Measurements from ENCODE around the gene MACROD2.

MACROD2 gene

DNA sequence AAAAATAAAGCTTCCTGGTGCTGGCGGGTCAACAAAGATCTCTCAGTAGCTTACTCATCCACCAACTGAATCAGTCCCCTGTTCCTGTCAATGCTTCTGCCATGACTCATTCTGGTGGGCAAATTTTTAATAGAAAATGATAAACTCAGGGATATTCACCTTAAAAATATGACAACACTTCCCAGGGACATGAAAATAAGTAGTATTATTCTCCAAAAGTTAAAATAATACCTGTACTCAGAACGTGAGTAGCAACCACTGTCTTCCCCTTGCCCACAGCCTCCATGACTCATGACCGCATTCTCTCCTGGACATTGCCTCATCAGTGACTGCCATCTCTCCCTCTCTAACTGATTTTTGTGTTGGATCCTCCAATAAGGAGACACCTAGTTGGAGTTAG, 2025.7 kb downstream of the MACROD2 start:
- no peak for DNase-seq

DNA sequence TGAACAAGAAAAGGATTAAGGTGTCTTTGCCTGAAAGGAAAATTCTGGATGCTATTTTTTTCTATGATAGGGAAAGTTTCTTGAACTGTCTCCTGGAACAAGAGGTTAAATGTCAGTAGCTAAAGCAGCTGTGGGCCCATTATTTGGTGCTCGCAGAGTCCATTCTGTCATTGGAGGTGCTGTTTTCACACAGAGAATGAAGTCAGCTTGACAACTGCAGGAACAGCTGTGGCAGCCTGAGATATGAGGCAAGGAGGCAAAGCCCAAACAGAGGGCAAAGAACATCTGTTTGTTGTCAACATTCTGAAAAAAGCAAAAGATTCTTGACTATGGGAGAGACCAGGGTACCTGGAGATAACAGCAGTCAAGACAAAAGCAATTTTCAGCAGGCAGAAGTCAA, 2029.8 kb downstream of the MACROD2 start:
- no peak for DNase-seq

DNA sequence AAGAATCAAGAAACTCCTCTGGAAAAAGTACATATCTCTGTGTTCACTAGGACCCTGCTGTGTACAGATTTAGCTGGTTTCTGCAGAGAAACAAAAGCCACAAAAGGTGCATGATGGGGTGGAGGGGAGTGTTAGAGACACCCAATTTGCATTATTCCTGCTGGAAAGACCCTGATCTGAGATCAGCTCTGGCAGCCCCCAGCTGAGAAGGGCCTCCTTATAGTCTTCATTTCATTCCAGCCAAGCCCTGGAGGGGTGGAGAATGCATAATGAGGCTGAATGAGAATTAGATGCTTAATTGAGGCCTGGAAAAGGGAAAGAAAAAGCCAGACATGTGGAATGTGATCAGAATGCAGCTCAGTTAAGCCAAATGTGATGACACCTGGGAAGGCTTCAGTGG, 2032.4 kb downstream of the MACROD2 start:
- DNase-seq: no peak

DNA sequence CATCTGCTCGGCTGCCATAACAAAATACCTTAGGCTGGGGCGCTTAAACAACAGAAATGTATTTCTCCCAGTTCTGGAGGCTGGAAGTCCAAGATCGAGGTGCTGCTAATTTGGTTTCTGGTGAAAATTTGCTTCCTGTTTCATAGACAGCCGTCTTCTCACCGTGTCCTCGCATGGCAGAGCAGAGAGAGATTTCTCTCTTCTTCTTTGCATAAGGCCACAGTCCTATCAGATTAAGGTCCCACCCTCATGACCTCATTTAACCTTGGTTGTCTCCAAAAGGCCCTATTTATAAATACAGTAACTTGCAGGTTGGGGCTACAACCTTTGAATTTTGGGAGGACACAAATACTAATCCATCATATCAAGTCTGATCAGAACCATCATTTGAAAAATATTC, 2033.6 kb downstream of the MACROD2 start:
- no peak for DNase-seq

DNA sequence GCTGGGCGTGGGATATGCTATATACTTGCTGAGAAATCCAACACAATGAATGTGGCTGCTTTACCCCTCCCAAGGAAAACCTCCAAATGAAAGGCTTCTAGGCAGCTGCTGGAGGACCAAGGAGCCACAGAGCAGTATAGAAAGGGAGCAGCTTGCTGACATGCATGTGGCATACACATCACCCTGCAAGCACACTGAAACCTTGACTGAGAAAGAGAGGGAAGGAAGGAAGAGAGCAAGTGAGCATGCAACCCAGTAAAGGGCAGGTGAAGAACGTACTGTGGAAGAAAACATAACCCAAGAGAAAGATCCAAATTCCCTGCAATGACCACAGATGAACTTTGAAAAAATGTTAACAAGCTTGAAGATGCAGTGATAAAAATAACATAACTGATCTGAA, 2034.9 kb downstream of the MACROD2 start:
- no peak for DNase-seq

DNA sequence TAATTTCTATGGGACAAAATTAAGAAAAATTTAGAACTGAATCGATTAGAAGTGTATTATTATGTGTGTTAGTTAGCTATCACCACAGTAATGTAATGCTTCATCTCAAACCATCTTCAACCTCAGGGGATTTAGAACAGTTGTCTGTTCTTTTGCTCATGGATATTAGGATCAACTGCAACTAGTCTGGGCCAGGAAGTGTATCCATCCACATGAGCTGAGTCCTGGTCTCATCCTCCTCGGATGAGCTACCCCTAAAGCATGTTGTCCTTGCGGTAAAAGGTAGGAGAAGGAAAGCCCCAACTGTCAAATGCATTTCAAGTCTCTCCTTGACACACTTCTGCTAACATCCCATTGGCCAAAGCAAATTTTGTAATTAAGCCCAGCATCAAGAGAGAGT, 2040.3 kb downstream of the MACROD2 start:
- no peak for DNase-seq

DNA sequence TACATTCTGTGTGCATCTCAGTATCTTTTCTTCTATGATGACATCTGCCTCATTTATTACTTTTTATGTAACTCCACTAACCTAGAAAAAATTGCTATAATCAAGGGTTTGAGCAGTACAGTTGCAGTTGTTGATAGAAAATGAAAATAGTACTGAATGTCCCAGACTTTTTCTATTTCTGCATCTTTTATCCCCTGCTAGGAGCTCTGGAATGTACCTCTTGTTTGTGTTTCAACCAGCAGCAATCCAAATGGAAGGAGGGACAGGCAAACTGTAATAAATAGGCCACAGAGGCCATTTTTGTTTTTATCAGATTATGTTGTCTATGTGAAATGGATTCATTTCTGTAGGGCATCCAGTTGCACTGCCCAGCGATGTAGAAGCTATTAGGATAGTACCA, 2041.0 kb downstream of the MACROD2 start:
- no peak for DNase-seq

DNA sequence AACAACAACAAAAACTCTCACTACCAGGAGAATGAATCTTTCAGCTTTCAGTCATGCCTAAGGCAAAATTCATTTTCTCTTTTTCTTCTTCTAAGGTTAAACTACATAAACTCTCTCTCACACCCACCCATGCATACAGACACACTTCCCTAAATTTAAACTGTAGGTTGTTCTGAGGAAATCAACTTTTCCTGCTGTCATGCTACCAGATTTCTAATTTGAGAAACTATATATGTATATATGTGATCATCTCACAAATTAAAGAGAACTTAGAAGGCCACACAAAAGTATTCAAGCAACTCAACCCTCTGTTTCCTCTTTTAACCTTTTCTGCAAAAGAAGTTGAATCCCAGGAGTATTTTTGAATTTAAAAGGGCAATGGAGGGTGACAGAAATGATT, 2045.4 kb downstream of the MACROD2 start:
- DNase-seq: peak; percentile 52 to 76 (median 64)

DNA sequence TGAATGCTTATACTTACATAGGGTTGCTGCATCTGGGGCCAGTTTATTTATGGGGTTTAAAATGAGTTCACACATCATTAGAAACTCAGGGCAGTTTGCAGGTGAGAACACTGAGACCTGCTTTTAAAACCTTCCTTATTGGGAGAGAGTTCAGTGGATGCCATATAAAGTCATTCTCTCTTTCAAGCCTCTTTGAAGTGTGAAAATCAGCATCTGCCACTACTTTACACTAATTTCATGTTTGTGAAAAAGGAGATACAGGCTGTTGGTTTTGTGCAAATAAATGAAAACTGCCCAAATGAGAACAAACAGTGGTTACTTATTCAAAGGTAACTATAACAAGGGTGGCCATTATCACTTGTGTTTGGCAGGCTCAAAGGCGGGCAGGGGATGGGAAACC, 2047.4 kb downstream of the MACROD2 start:
- no peak for DNase-seq

DNA sequence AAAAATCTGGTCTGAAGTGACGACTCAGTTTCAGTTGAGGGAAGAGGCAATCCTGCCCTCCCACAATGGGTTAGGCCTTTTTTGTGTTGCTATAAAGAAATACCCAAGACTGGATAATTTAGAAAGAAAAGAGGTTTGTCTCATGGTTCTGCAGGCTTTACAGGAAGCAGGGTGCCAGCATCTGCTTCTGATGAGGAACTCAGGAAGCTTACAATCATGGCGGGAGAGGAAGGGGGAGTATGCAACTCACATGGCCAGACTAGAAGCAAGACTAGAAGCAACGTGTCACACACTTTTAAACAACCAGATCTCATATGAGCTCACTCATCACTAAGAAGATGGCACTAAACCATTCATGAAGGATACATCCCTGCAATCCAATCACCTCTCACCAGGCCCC, 2048.6 kb downstream of the MACROD2 start:
- no peak for DNase-seq

DNA sequence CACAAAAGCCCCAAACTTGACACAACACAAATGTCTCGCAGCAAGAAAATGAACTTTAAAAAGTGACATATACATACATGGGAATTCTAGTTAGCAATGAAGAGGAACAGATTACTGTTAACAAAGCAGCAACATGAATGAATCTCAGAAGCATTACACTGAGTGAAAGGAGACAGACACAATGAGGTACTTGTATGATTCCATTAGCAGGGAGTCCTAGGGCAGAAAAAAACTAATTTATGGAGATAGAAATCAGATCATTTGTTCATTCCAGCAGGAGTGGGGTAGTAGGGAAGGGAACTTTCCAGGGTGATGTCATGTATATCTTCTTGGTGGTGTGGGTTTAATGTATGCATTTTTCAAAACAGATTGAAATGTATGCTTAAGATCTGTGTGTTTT, 2053.6 kb downstream of the MACROD2 start:
- no peak for DNase-seq

DNA sequence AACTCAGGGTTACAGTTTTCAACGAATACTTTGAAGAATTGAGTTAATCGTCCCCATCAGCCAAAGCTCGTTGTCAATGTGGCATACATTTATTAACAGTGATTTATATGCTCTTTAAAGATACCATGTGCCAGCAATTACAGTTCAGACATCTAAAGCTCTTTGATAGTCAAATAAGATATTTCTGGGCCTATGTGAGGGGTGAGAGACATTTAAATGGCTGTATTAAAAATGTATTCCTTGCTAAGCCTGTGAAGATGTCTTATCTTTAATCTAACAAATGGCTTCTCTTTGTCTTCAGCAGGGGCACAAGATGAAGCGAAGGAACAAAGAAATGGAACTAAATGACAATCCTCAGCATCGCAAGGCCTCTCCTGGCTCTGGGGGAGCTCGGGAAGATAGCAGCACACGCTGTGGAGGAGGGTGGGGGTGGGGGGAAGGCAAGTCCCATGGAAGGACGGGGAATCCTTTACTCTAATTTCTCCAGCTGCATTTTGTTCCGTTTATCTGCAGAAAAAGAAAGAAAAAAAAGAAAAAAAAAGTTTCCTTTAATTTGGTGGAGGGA, 2054.3 kb downstream of the MACROD2 start:
- no peak for DNase-seq

DNA sequence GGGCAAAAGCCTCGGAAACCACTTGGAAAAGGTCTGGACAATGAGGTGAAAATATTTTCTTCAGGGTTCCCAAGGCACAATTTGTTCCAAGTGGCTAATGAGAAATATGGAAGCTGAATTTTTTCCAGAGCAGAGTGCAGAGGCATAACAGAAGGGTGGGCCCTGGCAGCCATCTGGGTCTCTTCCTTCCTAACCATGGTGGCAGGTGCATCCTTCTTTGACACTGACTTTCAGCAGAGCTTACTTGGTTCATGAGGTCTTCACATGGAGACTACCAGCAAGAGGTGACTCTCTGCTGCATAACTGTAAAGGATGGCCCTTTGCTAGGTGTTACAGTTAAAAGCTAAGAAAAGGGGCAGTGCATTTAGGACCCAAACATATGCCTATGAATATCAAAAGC, 2055.1 kb downstream of the MACROD2 start:
- no peak for DNase-seq

DNA sequence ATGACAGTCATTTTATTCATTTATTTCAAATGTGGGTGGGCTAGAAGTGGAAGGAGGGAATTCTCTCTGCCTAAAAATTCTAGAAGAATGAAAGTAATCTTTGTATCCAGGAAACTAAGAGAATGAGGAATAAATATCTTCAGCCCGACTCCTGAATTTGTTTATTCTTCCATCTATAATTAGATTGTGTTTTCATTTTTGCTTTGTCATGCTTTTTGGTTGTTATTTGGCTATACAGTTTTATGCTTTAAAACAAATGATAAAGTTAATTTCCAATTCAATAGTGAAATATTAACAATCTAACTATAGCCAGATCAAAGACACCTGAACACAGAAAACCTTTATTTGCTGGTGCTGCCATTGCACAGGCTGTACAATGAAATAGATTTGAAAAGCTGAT, 2056.7 kb downstream of the MACROD2 start:
- no peak for DNase-seq

DNA sequence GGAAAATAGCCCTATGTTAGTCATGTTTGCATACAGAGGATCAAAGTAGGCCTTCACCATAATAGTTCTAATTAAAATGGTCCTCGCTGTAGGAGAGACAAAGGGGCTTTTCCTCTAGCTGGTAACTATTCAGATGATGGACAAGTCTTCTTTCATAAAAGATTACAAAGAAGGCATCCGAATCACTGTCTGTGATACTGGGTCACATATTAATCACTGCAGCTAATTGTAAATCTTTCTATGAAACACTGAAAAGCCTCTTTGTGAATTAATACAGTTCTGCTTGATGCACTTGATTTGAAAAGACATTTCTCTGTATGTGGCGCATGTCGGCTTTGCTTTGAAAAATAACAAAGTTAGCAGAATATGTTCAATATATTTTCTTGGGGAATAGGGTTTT, 2057.1 kb downstream of the MACROD2 start:
- no peak for DNase-seq

DNA sequence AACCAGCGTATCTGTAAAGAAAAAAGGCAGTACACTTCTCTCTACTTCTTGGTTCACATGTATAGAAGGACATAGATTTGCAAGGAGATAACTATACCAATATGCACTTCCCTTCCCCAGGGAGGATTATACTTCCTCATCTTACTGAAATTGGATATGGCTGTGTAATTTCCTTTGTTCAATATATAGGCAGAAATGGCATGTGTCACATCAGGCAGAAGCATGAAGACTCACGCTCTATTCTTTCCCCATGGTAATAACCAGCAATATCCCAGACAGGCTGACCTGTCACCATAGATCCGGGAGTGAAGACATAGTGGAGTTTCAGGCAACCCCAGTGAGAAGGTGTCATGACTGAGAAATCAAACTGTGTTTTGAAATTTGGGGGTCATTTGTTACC, 2059.7 kb downstream of the MACROD2 start:
- DNase-seq: peak; percentile 49 to 70 (median 63)

DNA sequence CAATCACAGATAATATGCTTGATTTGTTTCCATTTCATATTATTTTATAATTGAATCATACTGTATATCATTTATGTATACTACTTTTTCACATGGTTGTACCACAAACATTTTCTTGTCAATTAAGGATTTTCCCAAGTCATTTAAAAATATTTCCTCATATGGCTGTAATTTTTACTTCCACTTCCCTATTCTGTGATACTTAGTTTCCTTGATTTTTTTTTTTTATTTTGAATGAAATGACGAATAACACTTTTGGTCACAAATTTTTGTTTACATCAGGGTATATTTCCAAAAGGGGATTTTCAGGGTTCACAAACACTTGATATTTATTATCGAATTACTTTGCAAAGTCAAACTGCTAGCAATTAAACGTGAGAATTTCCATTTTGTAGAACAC, 2062.3 kb downstream of the MACROD2 start:
- DNase-seq: peak; percentile 10 to 80 (median 77)

DNA sequence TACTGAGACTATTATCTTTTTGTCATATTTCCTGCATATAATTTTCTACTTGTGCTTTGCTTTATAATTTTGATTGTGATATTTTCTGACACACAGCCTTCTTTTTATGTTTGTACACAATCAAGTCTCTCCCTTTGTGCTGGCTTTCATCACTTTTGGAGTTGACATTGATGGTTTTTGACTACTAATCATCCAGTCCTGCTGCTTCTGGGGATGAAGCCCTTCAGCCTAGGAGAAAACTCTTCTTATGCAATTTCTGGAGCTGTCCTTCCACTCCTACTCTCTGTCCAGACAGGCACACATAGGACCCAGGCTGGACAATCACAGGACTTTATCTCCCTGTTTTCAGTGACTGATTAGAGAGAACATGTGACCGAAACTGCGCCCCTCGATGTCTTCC, 2063.0 kb downstream of the MACROD2 start:
- no peak for DNase-seq

DNA sequence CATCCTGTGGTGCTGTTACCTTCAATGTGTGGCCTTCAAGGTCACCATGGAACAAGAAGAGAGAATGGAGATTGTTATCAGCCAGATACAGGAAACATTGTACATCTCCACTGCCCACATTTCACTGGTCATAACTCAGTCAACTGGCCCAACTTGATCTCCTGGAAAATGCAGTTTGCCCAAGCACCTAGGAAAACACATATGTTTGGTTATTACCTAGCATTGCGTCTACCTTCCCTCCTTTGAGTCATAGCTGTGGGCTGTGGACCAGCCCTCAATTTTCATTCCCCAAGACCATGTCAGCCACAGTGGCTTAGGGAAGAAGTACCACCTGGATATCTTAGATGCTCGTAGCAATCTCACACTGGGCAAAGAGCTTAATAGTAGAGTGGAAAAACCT, 2064.5 kb downstream of the MACROD2 start:
- no peak for DNase-seq

DNA sequence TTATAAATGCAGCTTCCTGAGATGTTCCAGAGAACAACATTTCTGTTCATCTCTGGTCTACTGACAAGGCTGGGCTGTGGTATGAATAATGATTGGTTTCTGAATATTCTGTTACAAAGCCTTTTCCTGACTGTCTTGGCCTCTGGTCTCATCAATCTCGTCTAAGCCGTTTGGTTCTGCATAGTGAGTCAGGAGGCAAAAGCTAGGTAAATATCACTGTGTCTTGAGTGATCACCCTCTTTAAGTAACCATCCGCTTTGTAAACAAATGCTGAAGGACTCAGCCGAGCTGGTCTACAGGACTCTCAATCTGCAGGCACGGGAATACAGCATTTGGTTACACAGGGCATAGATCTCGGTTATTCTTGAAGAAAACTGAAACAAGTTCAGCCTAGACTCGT, 2066.0 kb downstream of the MACROD2 start:
- DNase-seq: no peak

DNA sequence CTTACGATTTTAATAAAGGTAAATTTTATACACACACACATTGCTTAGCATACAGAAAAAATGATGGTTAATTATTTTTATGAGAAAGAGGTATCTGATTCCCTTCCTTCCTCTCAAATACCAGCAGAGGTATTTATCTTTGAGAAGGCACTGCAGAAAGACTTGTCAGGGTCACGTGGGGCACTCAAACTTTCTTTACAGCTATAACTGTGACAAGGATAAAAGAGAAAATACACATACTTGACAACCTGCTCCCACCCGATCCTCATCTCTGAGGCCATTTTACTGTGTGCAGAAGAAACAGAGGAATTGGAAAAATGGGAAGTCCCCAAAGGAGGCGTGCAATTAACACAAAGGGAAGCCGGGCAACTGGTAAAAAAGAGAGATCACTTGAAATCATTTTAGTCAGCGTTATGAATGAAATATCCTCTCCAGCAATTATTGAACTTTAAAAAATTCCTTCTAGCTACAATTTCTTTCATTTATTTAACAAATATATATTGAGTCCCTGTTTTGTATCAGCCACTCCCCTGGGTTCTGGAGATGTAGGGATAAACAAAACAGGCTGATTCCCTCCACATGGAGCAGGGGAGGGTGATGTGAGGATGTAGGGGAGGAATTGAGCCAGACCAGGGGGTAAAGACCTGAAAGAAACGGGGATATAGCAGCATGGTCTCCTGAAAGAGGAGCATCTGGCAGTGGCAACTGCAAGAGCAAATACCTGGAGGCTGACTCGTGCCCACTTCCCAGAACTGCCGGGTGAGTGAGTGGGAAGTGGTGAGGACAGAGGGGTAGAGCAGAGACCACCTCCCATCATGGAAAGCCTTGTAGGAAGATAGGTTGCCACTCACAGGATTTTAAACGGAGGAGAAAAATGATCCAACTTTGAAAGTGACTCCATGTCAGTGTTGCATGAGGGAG, 2067.6 kb downstream of the MACROD2 start:
- peak; percentile 35 to 46 (median 41) for DNase-seq

DNA sequence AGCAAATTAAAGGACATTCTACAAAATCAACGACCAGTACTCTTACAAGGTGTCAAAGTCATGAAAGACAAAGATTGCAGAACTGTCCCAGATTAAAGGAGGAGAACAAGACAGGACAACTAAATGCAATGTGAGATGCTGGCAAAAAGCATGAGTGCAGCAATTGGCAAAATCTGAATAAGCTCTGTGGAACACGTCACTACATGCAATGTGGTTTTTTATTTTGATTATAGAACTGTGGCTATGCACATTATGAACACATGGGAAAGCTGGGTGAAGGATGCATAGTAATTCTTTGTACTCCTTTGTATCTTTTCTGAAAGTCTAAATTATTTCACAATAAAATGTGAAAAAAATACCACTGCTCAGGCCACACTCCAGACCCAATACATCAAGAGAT, 2068.6 kb downstream of the MACROD2 start:
- no peak for DNase-seq

DNA sequence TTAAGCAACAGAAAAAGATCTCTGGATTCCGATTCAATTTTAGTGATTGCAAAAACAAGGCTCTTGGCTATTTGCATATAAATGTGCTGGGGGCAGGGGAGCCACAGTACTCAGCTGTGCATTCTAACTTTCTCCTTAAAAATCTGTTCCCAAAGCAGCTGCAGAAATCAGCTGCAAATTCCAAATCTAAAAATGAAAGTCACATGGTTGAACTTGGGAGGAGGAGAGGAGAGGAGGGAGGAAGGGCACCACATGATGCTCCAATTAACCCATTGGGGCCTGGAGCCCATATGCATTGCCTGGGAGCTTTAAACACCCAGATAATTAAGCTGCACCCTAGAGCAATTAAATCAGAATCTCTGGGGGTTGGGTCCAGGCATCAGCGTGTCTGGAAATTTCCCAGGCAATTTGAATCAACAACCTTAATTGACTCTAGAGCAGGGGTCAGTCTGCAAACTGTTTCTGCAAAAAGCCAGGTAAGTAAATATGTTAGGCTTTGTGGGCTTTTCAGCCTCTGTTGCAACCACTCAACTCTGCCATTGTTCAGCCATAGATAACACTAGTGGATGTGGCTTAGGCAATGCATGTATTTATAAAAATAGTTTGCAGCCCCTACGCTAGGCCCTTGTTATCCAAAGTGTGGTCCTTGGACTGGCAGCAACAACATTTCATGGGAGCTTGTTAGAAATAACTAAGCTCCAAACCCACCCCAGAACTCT, 2069.8 kb downstream of the MACROD2 start:
- DNase-seq: no peak

DNA sequence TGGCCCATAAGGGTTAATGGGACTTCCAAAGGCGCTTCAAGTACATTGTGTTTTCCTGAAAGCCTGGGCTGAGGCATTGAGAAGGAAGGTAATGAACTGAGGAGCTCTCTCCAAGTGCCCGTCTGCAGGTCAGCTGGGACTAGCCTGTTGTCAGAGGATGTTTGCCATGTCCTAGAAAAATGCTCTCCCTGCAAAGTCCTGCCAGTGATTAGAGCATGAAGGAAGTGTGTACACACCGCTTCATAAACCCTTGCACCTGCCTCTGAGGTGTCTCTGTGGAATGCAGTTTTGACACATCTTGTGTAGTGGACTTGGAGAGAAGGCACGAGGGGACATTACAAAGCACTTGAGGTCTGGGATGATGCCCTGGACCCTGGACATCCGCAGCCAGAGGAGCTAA, 2071.3 kb downstream of the MACROD2 start:
- DNase-seq: no peak

All from suppressor macrophage treated with lipopolysaccharide for 1 hour (primary cell).